HG02763 (cell line): Measurements from ENCODE around the gene OR5AC2.

ENCODE experiments used
- ATAC-seq: cut with Tn5 transposase; IDR thresholded peaks from one replicate; pipeline ENCODE4 v1.9.1; 2021; ENCODE audit warnings: mild to moderate bottlenecking, moderate library complexity; ENCODE audit not compliant: unreplicated experiment

The OR5AC2 gene

DNA sequence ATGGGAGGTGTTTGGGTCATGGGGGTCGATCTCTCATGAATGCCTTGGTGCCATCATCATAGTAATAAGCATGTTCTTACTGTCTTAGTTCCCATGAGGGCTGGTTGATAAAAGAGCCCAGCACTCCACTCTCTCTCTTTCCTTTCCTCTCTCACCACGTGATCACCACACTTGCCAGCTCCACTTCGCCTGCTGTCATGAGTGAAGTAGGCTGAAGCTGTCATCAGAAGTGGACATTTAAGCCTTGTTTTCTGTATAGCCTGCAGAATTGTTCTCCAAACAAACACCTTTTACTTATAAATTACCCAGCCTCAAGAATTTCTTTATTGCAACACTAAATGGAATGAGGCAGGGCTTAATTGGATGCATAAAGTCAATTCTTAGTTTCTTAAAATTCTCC is 49.7 kb downstream of the OR5AC2 start:
- ATAC-seq: no peak
